Bone marrow (tissue), 2 donors: ENCODE data around the gene PRAMEF10.
"Not testable (repeated sequence)": the region's sequence is repeated elsewhere in the genome, so short reads cannot be mapped to it uniquely, and the experiment has no call there.

Experiments
- DNase-seq, 2 donors: peaks; one replicate each; lab custom pipeline; 2025; lab: John Stamatoyannopoulos, UW

PRAMEF10 gene, protein sequence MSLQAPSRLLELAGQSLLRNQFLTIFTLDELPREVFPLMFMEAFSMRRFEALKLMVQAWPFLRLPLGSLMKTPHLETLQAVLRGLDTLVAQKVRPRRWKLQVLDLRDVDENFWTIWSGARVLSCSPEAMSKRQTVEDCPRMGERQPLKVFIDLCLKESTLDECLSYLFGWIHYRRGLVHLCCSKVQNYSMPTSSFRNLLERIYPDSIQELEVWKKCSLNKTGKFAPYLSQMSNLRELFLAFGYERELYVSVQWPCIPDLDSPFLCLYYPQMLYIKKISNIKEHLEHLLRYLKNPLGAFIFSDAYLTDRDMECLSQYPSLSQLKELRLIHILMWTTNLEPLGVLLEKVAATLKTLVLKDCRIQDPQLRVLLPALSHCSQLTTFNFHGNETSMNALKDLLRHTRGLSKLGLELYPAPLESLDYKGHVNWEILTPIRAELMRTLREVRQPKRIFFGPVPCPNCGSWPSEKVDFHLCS

DNA sequence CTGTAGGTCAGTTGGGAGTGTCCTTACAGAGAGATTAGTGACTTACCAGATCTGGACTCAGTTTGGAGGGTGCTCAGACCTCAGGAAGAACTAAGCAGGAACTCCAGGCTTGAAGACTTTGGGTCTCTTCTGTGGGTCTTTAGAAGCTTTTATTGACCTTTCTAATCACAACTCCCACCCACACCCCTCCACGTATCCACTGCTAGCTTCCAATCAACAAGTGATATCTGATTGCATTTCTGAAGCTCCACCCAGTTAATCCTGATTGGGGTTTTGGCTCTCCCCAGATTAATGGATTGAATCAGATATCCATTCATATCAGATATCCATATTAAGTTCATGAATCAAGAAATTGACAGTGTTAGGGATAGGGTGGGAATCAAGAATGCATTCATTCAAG, at the start of gene PRAMEF10:
Gene PRAMEF10, minus strand, starts transcription at position 101 of the 400 bp plus-strand sequence. CDS start 2,423 bp downstream, outside the sequence.
- not testable (repeated sequence) for DNase-seq

DNA sequence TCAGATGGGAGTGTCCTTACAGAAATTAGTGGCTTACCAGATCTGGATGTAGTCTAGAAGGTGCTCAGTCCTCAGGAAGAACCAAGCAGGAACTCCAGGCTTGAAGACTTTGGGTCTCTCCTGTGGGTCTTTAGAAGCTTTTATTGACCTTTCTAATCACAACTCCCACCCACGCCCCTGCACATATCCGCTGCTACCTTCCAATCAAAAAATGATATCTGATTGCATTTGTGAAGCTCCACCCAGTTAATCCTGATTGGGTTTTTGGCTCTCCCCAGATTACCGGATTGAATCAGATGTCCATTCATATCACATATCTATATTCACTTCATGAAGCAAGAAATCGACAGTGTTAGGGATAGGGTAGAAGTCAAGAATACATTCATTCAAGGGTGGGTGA, 49.4 kb upstream of the PRAMEF10 start, which contains the start of gene PRAMEF6:
Gene PRAMEF6, minus strand, starts transcription at position 101 of the 400 bp plus-strand sequence. CDS start 5,062 bp downstream, outside the sequence.
- not testable (repeated sequence) for DNase-seq

DNA sequence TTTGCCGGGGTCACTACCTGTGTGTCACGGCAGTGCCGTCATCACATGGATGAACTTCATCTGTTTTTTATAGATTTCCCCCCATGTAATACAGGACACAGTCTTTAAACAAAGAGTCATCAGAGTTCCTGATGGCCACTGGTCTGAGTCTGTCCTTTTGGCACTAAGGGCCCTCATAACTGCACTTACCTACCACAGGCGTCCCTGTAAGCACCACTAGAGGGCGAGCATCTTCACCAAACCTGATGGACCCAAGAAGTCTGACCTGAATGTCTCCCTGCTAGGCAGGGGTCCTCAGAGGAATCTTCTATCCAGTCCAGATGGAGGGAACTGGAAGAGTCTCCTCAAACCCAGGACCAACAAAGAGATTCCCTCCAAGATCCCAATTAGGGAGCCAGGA, 26.3 kb upstream of the PRAMEF10 start:
- DNase-seq = not testable (repeated sequence)

DNA sequence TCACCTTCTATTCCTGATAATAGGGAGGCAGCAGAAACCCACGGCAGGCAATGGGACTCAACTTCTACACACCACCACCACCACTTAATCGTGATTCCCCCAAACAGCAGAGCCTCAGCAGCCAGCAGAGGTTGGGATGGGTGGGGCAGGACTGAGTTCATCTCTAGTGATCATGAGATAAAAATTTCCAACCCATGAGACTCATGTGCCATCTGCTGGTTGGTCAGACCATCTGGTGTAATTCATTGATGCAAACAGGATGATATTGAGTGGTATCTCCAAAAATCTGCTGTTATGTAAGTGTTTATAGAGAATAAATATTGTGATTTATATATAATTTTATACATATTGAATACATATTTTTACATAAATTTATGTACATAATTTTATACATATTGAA, 23.7 kb upstream of the PRAMEF10 start:
- DNase-seq = not testable (repeated sequence)

DNA sequence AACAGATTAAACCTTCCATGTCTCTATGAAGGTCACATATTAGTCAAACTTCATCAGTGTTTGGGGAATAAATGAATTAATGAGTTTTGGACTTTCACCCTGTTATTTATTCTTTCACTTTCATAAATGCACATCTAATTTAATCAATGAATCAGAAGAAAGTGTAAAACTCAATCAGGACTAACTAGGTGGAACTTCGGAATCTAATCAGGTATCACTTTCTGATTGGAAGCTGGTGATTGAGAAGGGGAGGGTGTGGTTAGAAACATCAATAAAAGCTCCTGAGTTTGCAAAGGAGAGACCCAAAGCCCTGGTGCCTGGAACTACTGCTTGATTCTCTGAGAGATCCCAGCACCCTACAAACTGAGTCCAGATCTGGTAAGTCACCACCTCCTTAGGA, 18.2 kb upstream of the PRAMEF10 start, which contains the start of gene PRAMEF7:
Gene PRAMEF7, plus strand, starts transcription at position 301 of the 400 bp plus-strand sequence. CDS start 1,083 bp downstream, outside the sequence.
- DNase-seq = not testable (repeated sequence)

DNA sequence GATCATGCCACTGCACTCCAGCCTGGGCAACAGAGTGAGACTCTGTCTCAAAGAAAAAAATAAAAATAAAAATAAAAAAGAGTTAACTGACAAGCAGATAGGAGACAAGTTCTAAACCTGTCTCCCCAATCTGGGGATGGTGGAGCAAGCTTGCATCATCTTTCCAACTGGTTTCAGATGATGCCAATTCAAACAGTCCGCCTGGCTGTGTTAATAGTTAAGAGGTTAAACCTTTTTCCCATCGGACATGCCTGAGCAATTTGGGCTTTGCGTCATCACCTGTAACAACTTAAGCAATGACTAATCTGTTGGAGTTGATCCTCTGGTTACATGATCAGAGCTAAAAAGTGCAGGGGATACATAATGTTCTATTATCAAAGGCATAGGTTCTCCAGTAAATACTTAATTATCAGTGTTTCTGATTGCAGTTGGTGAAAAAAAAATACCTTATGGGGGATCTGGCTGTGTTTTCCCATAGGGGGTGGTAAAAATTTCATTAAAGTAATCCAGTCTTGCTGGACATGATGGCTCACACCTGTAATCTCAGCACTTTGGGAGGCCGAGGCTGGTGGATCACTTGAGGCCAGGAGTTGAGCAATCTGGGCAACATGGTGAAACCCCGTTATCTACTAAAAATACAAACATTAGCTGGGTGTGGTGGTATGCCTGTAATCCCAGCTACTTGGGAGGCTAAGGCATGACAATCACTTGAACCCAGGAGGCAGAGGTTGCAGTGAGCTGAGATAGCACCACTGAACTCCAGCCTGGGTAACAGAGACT, 5.9 kb upstream of the PRAMEF10 start:
- DNase-seq = not testable (repeated sequence)

DNA sequence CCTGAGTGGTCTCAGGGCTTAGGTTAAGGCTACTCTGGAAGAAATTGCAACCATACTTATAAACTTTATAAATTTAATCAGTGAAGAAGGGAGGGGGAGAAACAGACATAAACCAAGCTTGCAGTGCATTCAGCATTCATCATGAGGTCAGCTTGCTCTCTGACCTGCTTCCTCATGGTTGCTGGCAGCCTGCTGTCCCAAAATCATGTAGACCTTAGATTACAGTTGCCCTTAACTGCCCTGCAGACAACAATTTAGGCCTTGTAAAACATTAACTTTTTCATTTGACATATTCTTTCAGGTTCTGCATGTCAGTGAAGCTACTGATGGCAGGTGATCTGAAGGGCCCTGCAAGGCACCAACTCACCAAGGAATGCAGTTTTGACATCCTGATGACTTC, 1.1 kb upstream of the PRAMEF10 start:
- not testable (repeated sequence) for DNase-seq

DNA sequence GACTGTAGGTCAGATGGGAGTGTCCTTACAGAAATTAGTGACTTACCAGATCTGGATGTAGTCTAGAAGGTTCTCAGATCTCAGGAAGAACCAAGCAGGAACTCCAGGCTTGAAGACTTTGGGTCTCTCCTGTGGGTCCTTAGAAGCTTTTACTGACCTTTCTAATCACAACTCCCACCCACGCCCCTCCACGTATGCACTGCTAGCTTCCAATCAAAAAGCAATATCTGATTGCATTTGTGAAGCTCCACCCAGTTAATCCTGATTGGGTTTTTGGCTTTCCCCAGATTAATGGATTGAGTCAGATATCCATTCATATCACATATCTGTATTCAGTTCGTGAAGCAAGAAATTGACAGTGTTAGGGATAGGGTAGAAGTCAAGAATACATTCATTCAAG, 12.0 kb downstream of the PRAMEF10 start, which contains the start of gene PRAMEF4:
Gene PRAMEF4, minus strand, starts transcription at position 101 of the 400 bp plus-strand sequence. CDS start 2,807 bp downstream, outside the sequence.
- DNase-seq = not testable (repeated sequence)

DNA sequence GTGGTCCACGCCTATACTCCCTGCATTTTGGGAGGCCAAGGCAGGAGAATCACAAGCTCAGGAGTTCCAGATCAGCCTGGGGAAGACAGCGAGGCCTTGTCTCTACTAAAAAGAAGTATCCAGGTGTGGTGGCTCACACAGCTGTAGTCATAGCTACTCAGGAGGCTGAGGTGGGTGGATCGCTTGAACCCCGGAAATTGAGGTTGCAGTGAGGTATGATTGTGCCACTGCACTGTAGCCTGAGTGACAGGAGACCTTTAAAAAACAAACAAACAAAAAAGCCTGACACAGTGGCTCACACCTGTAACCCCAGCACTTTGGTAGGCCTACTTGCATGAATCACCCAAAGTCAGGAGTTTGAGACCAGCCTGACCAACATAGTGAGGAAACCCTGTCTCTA, 19.6 kb downstream of the PRAMEF10 start:
- DNase-seq = not testable (repeated sequence)

DNA sequence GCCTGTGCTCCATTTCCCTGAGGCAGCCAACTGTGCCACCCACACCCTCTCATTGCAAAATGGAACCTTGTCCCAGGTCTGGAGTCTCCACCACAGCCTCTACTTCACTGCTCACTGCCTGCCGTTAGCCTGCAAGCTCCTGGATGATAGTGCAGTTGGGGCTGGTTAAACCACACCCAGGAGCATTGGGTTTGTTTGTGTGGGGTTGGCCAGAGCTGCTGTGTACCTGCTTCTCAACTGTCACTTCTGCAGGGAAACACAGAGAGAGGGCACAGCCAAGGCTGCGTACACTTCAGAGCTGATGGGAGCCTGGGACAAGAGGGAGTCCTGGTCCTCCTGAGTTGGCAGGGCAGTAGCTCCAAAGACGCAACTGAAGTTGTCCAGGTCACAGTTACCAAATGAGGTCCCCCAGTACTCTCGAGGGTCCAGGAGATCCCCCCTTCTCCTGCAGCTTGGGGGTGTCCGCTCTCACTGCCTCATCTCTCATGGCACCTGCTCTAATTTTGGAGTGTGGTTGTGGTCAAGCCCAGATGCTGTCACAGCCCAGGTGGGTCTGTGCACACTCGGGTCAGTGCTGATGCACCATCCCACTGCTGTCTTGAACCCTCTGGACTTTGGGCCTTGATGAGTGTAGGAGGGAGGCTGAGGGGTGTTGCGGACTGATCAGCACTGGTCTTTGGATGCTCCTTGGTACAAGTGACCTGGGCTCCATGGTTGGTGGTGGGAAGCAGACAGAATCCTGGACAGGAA, 34.8 kb downstream of the PRAMEF10 start:
- not testable (repeated sequence) for DNase-seq

DNA sequence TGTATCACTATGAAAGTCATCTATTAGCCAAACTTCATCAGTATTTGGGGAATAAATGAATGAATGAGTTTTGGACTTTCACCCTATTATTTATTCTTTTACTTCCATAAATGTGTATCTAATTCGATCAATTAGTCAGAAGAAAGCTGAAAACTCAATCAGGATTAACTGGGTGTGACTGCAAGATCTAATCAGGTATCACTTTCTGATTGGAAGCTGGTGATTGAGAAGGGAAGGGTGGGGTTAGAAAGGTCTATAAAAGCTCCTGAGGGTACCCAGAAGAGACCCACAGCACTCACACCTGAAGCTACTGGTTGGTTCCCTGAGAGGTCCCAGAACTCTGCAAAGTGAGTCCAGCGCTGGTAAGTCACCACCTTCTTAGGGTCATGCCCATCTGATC, 41.3 kb downstream of the PRAMEF10 start, which contains the start of gene PRAMEF2:
Gene PRAMEF2, plus strand, starts transcription at position 301 of the 400 bp plus-strand sequence. CDS start 1,924 bp downstream, outside the sequence.
- DNase-seq = not testable (repeated sequence)

DNA sequence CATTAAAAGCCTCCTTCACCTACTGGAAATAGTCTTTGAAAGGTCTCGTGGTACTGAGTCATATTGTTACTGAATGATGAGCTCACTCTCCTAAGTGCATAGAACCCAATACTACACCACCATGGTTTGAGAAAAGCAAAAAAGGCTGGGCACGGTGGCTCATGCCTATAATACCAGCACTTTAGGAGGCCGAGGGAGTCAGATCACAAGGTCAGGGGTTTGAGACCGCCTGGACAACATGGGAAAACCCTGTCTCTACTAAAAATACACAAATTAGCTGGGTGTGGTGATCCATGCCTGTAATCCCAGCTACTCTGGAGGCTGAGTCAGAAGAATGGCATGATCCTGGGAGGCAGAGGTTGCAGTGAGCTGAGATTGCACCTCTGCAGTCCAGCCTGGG, 46.3 kb downstream of the PRAMEF10 start:
- no peak for DNase-seq

DNA sequence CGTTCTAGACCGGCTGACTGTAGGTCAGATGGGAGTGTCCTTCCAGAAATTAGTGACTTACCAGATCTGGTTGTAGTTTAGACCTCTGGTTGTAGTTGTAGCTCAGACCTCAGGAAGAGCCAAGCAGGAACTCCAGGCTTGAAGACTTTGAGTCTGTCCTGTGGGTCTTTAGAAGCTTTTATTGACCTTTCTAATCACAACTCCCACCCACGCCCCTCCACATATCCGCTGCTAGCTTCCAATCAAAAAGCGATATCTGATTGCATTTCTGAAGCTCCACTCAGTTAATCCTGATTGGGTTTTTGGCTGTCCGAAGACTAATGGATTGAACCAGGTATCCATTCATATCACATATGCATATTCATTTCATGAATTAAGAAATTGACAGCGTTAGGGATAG, 49.5 kb downstream of the PRAMEF10 start, which contains the start of gene HNRNPCL1:
Gene HNRNPCL1, minus strand, starts transcription at position 101 of the 400 bp plus-strand sequence. CDS start 431 bp downstream, outside the sequence.
- not testable (repeated sequence) for DNase-seq
